ENCODE results near the gene ZMAT3. TPM values are rescaled to one million over a fixed set of nuclear protein-coding genes. Genes with fewer than 3 reads are reported as not detected.
"Not testable (repeated sequence)": the region's sequence is repeated elsewhere in the genome, so short reads cannot be mapped to it uniquely, and the experiment has no call there.

The ZMAT3 gene, protein sequence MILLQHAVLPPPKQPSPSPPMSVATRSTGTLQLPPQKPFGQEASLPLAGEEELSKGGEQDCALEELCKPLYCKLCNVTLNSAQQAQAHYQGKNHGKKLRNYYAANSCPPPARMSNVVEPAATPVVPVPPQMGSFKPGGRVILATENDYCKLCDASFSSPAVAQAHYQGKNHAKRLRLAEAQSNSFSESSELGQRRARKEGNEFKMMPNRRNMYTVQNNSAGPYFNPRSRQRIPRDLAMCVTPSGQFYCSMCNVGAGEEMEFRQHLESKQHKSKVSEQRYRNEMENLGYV
- total RNA-seq (2014; rRNA removed; shearing (Covaris generic)) = 11.3 and 11.4 TPM in 2 replicates
- 3.4 and 3.7 TPM in 2 replicates for polyA plus RNA-seq (2014; cell fraction: nucleus; rRNA removed)

DNA sequence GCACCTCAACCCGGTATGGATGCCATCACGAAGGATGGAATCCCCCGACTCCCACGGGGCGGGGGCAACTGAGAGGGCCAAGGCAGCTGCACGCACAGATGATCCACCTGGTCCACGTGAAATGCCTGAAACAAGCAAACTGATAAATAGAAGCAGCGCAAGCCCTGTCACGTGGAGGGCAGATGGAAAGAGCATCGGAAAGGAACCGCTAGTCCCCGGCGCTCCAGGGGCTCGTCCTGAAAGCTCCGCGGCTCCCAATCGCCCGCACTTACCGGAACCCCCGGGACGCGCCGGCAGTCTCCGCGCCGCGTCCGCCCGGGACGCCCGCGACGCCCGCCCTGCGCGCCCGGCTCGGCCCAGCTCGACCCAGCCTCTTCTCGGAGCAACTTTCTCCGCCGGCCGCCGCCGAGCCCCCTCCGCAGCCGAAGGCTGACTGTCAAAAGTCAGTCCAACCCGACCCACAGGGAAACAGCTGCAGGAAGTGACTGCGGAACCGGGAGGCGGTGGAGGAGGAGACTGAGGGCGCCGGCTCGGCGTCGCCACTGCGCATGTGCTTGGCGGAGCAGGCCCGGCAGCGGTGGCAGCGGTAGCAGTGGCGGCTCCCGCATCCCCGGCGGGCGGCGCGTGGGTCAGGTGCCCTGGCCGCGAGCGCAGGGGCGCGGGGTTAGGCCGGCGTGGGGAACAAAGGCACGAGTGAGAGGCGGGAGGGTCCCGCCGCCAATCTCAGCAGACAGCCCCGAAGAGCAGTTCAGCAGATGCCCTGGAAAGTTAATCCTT lies at the start of gene ZMAT3:
Gene ZMAT3 (minus strand): TSS at position 487 of the 777 bp plus-strand sequence. CDS start 4,057 bp downstream, outside the sequence.
- DNase-seq (ENCODE audit: extremely low read depth, low read depth) = peak; percentile 72

DNA sequence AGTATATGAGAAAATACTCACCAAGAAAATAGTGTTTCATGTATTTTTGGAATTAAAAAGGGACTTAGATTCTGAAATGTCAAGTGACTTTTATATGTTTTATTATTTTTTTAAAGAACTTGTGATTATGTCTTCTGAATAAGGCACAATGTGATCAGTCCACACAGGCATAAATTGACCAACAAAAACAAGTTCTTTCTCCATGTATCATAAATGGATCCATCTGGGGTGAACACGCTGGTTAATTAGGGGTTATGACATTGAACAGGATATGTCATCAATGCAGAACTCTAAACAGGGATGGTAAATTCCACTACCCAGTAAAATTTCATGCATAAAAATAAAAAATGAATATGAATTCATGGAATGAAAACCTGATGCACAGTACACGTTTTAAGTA lies 45.2 kb upstream of the ZMAT3 start:
- DNase-seq (ENCODE audit: extremely low read depth, low read depth) = no peak

DNA sequence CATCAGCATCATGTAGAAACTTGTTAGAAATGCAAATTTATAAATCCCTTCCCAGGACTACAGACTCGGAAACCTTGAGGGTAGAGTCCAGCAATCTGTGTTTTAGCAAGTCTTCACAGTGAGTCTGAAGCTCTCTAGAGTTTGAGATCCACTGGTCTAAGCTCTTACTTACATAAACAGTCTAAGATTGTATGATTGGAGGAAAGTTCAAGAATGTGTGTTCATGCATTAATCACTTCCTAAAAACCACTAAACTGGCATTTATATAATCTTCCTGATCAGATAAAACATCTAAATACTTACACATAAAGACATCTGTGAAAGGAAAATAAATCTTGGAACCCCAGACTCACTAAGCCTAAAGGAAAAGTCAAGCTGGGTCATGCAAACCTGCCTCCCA lies 43.8 kb upstream of the ZMAT3 start:
- DNase-seq (ENCODE audit: extremely low read depth, low read depth) = not testable (repeated sequence)

DNA sequence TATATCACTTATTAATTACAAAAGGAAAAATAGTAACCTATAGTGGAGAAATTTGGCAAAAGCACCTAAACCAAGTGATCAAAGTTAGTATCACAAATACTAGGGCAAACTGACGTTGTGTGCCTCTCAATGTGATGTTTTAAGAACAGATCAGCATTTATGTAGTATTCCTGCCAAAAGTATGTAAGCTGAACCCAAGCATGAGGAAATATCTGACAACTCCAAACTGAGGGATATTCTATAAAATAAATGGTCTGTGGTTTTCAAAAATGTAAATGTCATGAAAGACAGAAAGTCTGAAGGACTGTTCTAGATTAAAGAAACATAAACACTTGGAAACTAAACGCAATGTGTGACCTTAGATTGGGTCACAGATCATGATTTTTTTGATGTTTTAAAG lies 42.3 kb upstream of the ZMAT3 start:
- DNase-seq (ENCODE audit: extremely low read depth, low read depth) = no peak

DNA sequence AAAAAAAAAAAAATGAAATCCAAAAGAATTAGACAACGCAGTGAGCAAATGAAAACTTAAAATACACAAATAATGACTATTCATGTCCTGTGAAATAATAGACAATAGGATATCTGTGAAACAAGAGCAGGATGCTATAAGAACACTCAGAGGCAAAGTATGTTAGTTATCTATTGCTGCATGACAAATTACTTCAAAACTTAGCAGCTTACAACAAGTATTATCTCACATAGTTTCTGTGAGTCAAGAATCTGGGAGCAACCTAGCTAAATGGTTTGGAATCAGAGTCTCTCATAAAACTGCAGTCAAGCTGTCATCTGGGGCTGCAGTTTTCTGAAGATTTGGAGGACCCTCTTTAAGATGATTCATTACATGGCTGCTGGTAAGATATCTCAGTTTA lies 36.5 kb upstream of the ZMAT3 start:
- DNase-seq (ENCODE audit: extremely low read depth, low read depth) = no peak

DNA sequence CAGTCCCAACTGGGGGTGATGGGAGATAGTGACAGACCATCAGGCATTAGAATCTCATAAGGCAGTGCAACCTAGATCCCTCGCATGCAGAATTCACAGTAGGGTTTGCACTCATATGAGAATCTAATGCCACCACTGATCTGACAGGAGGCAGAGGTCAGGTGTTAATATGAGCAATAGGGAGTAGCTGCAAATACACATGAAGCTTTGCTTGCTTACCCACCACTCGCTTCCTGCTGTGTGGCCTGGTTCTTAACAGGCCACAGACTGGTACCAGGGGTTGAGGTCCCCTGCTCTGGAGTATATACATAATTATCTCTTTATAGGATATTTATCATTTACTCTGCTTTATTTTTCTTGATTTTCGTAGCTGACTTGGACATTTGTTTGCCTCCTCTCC lies 36.0 kb upstream of the ZMAT3 start:
- no peak for DNase-seq (ENCODE audit: extremely low read depth, low read depth)

DNA sequence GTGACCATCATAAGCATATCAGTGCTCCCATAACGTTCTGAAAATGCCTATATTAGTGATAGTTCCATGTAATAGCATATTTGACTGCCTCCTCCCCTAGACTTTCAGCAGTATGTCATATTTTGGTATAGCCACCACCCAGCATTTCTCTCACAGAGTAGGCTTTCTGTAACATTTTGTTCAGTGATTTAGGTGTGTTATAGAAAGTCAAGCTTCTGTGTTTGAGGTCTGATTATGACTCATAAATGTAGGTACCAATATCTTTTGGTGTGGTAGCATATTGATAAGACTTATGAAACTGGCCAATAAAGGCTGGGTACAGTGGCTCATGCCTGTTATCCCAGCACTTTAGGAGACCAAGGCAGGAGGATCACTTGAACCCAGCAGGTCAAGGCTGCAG lies 34.3 kb upstream of the ZMAT3 start:
- DNase-seq (ENCODE audit: extremely low read depth, low read depth) = no peak

DNA sequence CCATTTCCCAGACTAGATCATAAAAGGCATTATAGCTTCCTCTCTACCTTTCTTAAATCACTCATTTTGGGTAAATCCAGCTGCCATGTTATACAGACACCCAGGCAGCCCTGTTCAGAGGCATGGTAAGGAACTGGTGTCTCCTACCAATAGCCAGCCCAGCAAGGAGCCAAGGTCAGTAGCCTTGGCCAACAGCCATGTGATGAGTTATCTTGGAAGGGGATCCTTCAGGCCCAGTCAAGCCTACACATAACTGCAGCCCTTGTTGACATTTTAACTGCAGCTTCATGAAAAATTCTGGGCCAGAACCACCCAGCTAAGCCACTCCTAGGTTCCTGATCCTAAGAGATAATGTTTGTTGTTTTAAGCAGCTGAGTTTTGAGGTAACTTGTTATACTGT lies 29.0 kb upstream of the ZMAT3 start:
- DNase-seq (ENCODE audit: extremely low read depth, low read depth) = no peak

DNA sequence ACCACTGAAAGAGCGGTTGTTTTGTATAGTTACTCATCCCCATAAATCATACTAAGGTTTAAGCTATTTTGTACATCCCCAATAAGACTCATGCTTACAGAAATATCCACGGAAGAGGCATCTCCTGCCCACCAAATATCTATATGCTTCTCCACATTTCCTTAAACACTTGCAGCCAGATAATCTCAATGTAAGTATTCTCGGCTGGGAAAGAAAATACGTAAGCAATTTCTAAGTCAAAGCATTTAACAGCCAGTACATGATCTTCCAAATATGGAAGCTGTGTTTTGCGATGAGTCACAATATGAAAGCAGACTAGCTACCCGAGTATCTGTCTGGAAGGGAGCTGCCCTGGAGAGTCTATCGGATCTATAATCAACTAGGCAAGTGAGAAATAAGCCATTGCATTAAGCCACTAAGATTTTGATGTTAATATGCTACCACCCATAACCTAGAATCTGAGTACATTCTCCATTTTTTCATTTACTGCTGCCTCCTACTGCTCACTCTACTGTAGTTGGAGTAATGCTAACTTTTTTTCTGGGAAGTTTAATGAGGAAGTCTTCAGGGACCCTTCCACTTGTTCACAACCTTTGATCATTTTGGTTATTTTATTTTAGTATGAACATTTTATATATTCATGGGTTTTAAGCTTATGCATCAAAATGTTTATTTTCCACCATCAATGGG lies 26.9 kb upstream of the ZMAT3 start:
- DNase-seq (ENCODE audit: extremely low read depth, low read depth) = no peak

DNA sequence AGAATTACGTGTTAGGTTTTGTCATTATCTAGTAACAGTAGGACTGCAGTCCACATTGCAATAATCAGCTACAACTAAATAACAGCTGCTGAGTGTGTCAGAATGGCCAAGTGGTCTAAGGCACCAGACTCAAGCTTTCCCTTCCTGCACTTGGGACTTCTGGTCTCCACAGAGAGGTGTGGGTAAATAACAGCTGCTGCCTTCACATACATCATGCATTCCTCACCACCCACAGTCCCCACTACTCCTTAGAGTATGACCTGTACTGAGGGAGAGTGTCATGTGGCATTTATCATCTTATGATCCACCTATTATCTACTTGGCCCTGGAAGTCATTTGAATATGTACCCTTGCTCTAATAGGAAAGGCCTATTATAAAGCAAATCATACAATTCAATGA lies 22.2 kb upstream of the ZMAT3 start:
- DNase-seq (ENCODE audit: extremely low read depth, low read depth) = no peak

DNA sequence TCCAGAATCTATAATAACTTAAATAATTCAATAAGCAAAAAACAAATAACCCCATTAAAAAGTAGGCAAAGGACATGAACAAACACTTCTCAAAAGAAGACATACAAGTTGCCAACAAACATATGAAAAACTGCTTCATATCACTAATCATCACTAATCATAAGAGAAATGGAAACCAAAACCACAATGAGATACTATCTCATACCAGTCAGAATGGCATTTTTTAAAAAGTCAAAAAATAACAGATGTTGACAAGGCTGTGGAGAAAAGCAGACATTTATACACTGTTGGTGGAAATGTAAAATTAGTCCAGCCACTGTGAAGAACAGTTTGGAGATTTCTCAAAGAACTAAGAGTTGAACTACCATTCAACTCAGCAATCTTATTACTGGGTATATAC lies 19.5 kb upstream of the ZMAT3 start:
- DNase-seq (ENCODE audit: extremely low read depth, low read depth) = no peak

DNA sequence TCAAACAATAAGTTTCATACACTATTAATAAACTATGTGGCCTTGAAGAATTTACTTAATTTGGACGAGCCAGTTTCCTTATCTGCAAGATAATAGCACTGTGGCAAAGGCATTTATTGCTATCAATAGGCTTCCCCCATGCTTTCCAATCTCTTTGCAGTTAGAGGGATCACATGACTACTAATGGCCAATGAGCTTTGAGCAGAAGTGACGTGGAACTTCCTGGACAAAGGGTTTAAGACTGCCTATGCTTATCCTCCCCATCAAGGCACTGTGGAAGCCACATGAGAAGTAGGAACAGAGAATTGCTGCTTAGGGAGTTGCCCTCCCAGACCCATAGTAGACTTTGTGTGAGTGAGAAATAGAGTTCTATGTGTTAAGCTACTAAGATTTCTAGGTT lies 16.7 kb upstream of the ZMAT3 start:
- no peak for DNase-seq (ENCODE audit: extremely low read depth, low read depth)

DNA sequence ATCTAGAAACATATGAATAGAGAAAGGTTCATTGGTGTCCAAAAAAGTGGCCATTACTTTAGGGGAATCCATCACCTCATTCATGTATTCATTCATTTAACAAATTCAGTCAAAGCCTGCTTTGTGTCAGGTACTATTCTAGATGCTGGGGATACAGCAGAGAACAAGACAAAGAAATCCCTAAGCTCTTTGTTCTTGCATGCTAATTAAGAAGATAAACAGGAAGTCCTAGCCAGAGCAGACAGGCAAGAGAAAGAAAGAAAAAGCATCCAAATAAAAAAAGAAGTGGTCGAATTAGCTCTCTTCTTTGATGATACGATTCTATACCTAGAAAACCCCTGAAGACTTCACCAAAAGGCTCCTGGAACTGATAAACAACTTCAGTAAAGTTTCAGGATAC lies 12.4 kb upstream of the ZMAT3 start:
- DNase-seq (ENCODE audit: extremely low read depth, low read depth) = no peak

DNA sequence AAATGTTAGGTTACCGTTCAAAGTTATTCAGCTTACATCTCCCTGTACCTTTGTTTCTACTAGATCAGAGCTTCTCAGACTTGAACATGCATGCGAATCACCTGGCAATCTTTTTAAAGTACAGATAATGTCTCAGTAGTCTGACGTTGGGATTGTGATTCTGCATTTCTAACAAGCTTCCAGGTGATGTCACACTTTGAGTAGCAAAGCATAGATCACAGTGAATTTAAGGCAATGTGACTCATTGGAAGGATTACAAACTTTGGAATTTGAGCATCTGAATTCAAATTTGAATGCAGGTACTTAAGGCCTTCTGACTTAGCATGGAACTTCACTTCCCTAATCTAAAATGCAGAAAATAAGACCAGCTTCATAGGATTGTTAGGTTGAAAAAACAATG lies 10.8 kb upstream of the ZMAT3 start:
- no peak for DNase-seq (ENCODE audit: extremely low read depth, low read depth)

DNA sequence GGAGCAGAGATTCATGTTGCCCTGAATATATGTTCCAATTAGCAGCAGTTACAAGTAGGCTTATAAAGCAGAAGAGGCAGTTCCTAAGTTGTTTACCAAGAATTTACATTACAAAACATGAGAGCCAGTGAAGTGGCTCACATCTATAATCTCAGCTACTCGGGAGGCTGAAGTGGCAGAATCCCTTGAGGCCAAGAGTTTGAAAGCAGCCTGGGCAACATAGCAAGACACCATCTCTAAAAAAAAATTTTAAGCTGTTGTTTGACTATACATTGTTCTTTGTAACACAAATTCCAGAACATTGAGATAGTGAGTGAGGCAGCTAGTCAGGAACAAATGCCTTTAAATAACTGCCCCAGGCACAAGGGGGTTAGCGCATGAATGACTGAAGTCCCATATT lies 10.3 kb upstream of the ZMAT3 start:
- DNase-seq (ENCODE audit: extremely low read depth, low read depth) = no peak

DNA sequence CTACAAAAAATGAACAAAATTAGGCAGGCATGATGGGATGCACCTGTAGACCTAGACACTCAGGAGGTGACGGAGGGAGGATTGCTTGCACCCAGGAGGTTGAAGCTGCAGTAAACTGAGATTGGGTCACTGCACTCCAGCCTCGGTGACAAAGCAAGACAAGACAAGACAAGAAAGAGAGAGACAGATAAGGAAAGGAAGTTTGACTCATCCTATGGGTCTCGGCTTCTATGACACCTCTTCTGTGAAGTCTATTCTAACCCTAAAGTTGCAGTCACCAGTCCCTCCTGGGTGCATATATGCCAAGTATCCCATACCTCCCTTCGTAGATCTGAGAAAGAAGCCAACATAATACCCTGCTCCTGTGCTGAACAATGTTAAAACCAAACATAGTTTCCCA lies 7.9 kb upstream of the ZMAT3 start:
- no peak for DNase-seq (ENCODE audit: extremely low read depth, low read depth)

DNA sequence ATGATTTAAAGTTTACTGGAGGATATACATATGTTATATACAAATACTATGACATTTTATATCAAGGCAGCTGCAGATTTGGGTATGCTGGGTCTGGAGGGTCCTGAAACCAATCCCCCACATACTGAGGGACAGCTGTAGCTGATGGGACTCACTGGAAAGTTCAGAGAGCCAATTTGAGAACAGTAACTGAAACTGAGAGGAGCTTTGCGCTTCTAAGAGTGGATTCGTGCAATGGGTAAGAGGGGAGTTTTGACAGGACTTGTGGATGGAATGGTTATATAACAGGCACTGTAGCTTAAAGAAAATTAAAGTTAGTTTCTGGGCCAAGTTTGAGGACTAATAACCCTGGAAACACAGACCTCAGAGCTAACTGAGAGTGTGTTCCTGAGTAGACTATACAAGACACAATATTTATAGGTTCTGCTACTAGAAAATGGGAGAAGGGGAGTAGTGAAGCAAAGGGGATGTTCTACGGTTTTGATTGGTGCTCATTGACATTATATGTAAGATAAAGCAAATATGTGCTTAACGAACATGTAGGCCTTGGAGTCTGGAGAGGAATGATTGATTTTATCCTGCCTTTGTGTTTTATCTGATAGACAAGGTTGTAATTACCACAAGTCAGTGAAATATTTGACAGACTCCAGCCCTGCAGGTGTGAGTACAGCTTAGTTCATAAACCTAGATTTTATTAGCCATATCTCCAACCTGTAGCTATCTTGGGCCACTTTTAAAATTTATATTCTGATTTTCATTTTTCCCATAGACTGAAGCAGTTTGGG lies 4.8 kb upstream of the ZMAT3 start:
- DNase-seq (ENCODE audit: extremely low read depth, low read depth) = no peak

DNA sequence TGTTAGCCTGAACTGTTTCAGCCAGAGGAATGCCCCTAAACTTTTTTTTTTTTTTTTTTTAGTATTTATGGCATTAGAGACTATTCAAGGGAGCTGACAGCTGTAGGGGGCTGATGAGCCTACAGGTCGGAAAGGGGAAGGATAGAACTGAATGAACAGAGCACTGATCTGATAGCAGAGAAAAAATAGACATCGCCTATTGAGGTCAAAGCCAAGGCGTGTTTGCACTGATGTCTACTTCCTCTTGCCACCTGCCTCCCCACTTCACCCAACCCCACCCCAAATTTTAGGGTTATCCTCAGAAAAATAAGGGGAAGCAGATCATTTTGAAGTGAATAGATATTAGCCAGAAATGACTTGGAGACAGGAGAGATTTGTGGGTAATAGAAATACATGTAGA lies 3.0 kb upstream of the ZMAT3 start:
- no peak for DNase-seq (ENCODE audit: extremely low read depth, low read depth)

DNA sequence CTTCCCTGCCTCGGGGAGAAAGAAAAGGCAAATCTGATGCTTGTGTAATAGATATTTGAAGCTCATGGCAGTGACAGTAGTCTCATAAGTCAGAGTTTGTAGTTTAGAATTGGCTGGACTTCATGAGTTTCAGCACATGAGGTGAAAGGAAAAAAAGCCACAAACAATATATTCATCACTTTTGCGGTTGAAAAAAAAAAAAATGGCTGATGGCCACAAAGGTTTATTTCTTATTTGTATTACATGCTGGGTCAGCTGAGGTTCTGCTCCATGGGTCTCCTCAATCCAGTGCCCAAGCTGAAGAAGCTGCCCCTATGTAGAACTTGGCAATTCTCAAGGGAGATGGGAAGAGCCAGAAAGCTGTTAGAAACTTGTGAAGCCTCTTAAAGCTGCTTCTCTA lies 2.2 kb upstream of the ZMAT3 start:
- DNase-seq (ENCODE audit: extremely low read depth, low read depth) = no peak

DNA sequence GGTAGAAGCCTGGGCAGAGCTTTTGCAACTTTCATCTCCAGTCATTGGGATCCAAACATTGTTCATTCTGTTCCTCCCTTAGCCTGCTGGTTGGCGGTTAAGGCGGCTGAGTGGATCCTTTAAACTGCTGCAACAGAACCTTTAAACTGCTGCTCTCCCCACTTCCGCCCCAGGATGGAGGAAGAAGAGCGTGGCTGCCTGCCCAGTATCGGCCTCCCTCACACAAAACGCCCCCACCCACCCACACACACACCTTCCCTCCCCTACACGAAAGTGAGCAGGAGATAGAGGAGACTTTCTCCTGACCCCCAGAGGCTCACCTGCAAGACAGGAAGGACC lies 460 bp upstream of the ZMAT3 start:
- no peak for DNase-seq (ENCODE audit: extremely low read depth, low read depth)

DNA sequence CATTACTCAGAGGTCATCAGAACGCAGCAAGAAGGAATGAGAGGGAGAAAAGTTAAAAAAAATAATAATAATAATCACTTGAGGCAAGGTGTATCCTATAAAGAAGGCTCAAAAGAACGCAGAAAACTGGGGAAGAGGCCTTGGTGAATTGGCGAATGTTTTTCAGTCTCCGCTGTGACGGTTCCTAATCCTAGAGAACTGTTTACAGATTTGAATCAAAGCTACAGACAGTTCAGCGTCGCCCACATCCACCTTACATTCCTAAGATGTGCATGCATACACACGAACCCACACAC lies 634 bp downstream of the ZMAT3 start:
- no peak for DNase-seq (ENCODE audit: extremely low read depth, low read depth)

Measured in NCI-H460 (cell line).